K562 (cell line): ENCODE results near the gene DDR1. TPM values are rescaled to one million over a fixed set of nuclear protein-coding genes. Genes with fewer than 3 reads are reported as not detected.
A peak's percentile ranks its signal among the peaks of the same experiment; 100 is the strongest.

Experiments
- ATAC-seq: fragments of 200-7000 bp; cut with Tn5 transposase; 3 replicates; pipeline ENCODE4 v1.9.1; 2020; ENCODE audit warnings: moderate library complexity
- BruUV-seq: library from RNA; stranded (reverse); fragments of 400-500 nt; replicated peaks from 2 replicates; lab custom pipeline; 2021; lab: Mats Ljungman, UMichigan
- CTCF ChIA-PET: fragments of 300-600 bp; formaldehyde crosslinking; extraction: SDS; loops from one replicate; lab custom pipeline; 2021; ENCODE audit warnings: low intra/inter-chr PET ratio; lab: Yijun Ruan, JAX
- POLR2A ChIA-PET: fragments of 300-600, 350-650 bp; sonication (Branson Sonifier 250); formaldehyde crosslinking; extraction: SDS; loops from one replicate; lab custom pipeline; 2021; ENCODE audit warnings: antibody characterized with exemption, inconsistent platforms; lab: Yijun Ruan, JAX
- DNase-seq, 4 experiments: peaks; one replicate each; pipeline versions ENCODE4 v3.0.0 to v3.0.0-alpha.2; 2011 to 2018; ENCODE audit warnings: low spot score in 3 of 4, mixed read lengths in 3 of 4; ENCODE audit errors: extremely low read depth in 1 of 4
- FAIRE-seq: peaks from 2 replicates; lab custom pipeline; 2011; peaks lifted over from hg19 to GRCh38; lab: Jason Lieb, UNC
- H2AFZ ChIP-seq: 2 replicates; pipeline ENCODE4 v1.6.0; 2011; ENCODE audit warnings: low read depth, low read length, control low read depth, inconsistent platforms
- H3K27ac ChIP-seq: fragments of 200-600 bp; 3 replicates; pipeline ENCODE4 v1.8.0; 2011; ENCODE audit warnings: low read depth, mild to moderate bottlenecking, control low read depth, inconsistent platforms, low read length, moderate library complexity, mixed read lengths; ENCODE audit errors: extremely low read depth
- H3K27me3 ChIP-seq, 2 experiments: fragments of 300-600 bp in 1 of 2; 2 replicates in 1 of 2; 3 replicates in 1 of 2; pipeline versions ENCODE4 v1.6.0 to v1.8.0; 2011; ENCODE audit warnings: inconsistent platforms in 2 of 2, low read length in 2 of 2, mild to moderate bottlenecking in 1 of 2, mixed read lengths in 1 of 2, moderate library complexity in 1 of 2; ENCODE audit not compliant: control insufficient read depth in 2 of 2, insufficient read depth in 2 of 2
- H3K36me3 ChIP-seq: fragments of 300-600 bp; 3 replicates; pipeline ENCODE4 v1.8.0; 2011; ENCODE audit warnings: mild to moderate bottlenecking, low read length, inconsistent platforms; ENCODE audit not compliant: control insufficient read depth, insufficient read depth
- H3K4me1 ChIP-seq, 2 experiments: fragments of 200-600 bp in 1 of 2; replicated peaks in 1 of 2; 2 replicates in 1 of 2; 3 replicates in 1 of 2; pipeline versions ENCODE4 v1.5.1 to v1.8.0; 2011; ENCODE audit warnings: inconsistent platforms in 2 of 2, low read length in 2 of 2, mild to moderate bottlenecking in 1 of 2, mixed read lengths in 1 of 2, moderate library complexity in 1 of 2; ENCODE audit not compliant: control insufficient read depth in 2 of 2, insufficient read depth in 2 of 2
- H3K4me2 ChIP-seq: 2 replicates; pipeline ENCODE4 v1.6.1; 2011; ENCODE audit warnings: low read length, control low read depth, inconsistent platforms, mixed read lengths; ENCODE audit not compliant: insufficient read depth
- H3K4me3 ChIP-seq: fragments of 200-600 bp; sonication (generic), shearing (Covaris generic); 2 replicates; pipeline ENCODE4 v1.5.1; 2016; ENCODE audit warnings: control low read depth, inconsistent platforms
- H3K79me2 ChIP-seq: fragments of 200-600 bp; 3 replicates; pipeline ENCODE4 v1.8.0; 2011; ENCODE audit warnings: low read length, inconsistent platforms; ENCODE audit not compliant: control insufficient read depth, insufficient read depth
- H3K9ac ChIP-seq, 2 experiments: 2 replicates each; pipeline versions ENCODE4 v1.6.0 to v1.6.1; 2011; ENCODE audit warnings: low read depth in 2 of 2, low read length in 2 of 2, control low read depth in 1 of 2, inconsistent platforms in 1 of 2, mild to moderate bottlenecking in 1 of 2, mixed read lengths in 1 of 2; ENCODE audit not compliant: insufficient read depth in 1 of 2
- H3K9me1 ChIP-seq: one replicate; pipeline ENCODE4 v1.6.0; 2011; ENCODE audit warnings: inconsistent platforms, mild to moderate bottlenecking, low read length, moderate library complexity; ENCODE audit not compliant: control insufficient read depth, insufficient read depth
- H3K9me3 ChIP-seq: replicated peaks from 2 replicates; pipeline ENCODE4 v1.5.1; 2011; ENCODE audit warnings: low read depth, low read length, inconsistent platforms; ENCODE audit not compliant: control insufficient read depth, insufficient read depth
- H4K20me1 ChIP-seq: replicated peaks from 2 replicates; pipeline ENCODE4 v1.6.1; 2011; ENCODE audit warnings: low read length, inconsistent platforms, mixed read lengths; ENCODE audit not compliant: control insufficient read depth, insufficient read depth
- BHLHE40 ChIP-seq: IDR thresholded peaks from 2 replicates; pipeline ENCODE4 v1.6.1; 2011; ENCODE audit warnings: low read length, improper control_type of control experiment
- ELF2 ChIP-seq: fragments of 250-450 bp; sonication (Bioruptor Pico); IDR thresholded peaks from 2 replicates; pipeline ENCODE4 v1.5.0; 2021; ENCODE audit warnings: mild to moderate bottlenecking
- EP400 ChIP-seq: fragments of 450-650 bp; IDR thresholded peaks from 2 replicates; pipeline ENCODE4 v1.6.1; 2017; ENCODE audit warnings: antibody characterized with exemption, mild to moderate bottlenecking, moderate library complexity
- HDAC1 ChIP-seq, 2 experiments: fragments of 450-650 bp; IDR thresholded peaks; 2 replicates each; pipeline ENCODE4 v1.6.1; 2016 to 2017; ENCODE audit warnings: inconsistent platforms in 1 of 2, mild to moderate bottlenecking in 1 of 2, moderate library complexity in 1 of 2
- ID3 ChIP-seq, 2 experiments: fragments of 250-450 bp in 1 of 2; fragments of 450-650 bp in 1 of 2; sonication (Bioruptor Pico) in 1 of 2; IDR thresholded peaks; 2 replicates each; pipeline versions ENCODE4 v1.6.1 to v1.8.0; 2016 to 2021; ENCODE audit warnings: mild to moderate bottlenecking in 2 of 2, moderate library complexity in 2 of 2, missing compliant biosample characterization in 1 of 2, missing genetic modification characterization in 1 of 2
- L3MBTL2 ChIP-seq: fragments of 450-650 bp; IDR thresholded peaks from 2 replicates; pipeline ENCODE4 v1.6.1; 2016; ENCODE audit warnings: mild to moderate bottlenecking, moderate library complexity
- MXI1 ChIP-seq: IDR thresholded peaks from 2 replicates; pipeline ENCODE4 v1.6.1; 2011; ENCODE audit warnings: low read depth, mild to moderate bottlenecking, improper control_type of control experiment, low read length
- NFYB ChIP-seq: IDR thresholded peaks from 2 replicates; pipeline ENCODE4 v1.6.1; 2011; ENCODE audit warnings: mild to moderate bottlenecking, moderate library complexity; ENCODE audit not compliant: insufficient read length; ENCODE audit errors: extremely low read depth
- SIN3A ChIP-seq, 2 experiments: fragments of 150-350 bp in 1 of 2; IDR thresholded peaks; 2 replicates each; pipeline ENCODE4 v1.6.1; 2011 to 2016; ENCODE audit warnings: borderline replicate concordance in 2 of 2, low read depth in 2 of 2, low read length in 2 of 2, mild to moderate bottlenecking in 2 of 2, moderate library complexity in 2 of 2; ENCODE audit not compliant: control insufficient read depth in 1 of 2
- TBP ChIP-seq: optimal IDR thresholded peaks from 2 replicates; pipeline ENCODE3; 2011; ENCODE audit warnings: low read depth, low read length, improper control_type of control experiment
- TOE1 ChIP-seq, 2 experiments: fragments of 450-650 bp in 1 of 2; sonication (generic) in 1 of 2; formaldehyde crosslinking in 1 of 2; IDR thresholded peaks; 2 replicates each; pipeline versions ENCODE4 v1.7.1 to v1.8.0; 2016 to 2022; ENCODE audit warnings: borderline replicate concordance in 2 of 2, mild to moderate bottlenecking in 2 of 2, antibody characterized with exemption in 1 of 2, inconsistent platforms in 1 of 2, low read depth in 1 of 2, missing genetic modification reagents in 1 of 2, moderate library complexity in 1 of 2
- YY1 ChIP-seq, 3 experiments: IDR thresholded peaks; 2 replicates each; pipeline ENCODE4 v1.6.1; 2011; ENCODE audit warnings: low read length in 2 of 3, mild to moderate bottlenecking in 2 of 3, moderate library complexity in 2 of 3, borderline replicate concordance in 1 of 3, control low read depth in 1 of 3, low read depth in 1 of 3; ENCODE audit not compliant: insufficient read depth in 3 of 3, insufficient replicate concordance in 2 of 3, control insufficient read depth in 1 of 3, insufficient read length in 1 of 3; ENCODE audit errors: extremely low read depth in 1 of 3
- ZNF764 ChIP-seq: fragments of 250-450 bp; sonication (Bioruptor Pico); IDR thresholded peaks from 2 replicates; pipeline ENCODE4 v1.4.0; 2020; ENCODE audit warnings: low read depth, mild to moderate bottlenecking, moderate library complexity
- WGBS: fragments of 100-300 bp; shearing (Covaris generic); methylation state at CpG from one replicate; pipeline ENCODE4 v1.1.6; 2016; ENCODE audit warnings: low coverage, mixed read lengths; ENCODE audit not compliant: insufficient coverage; ENCODE audit errors: missing lambda C conversion rate; 5-methylcytosine and 5-hydroxymethylcytosine counted together
- in situ Hi-C: fragments of 300-500 bp; cut with MboI; formaldehyde crosslinking; loops from 4 replicates; pipeline ENCODE4 v1.15.0; 2018; ENCODE audit warnings: inconsistent platforms, mixed read lengths
- intact Hi-C: fragments of 100-400 bp; cut with micrococcal nuclease; formaldehyde crosslinking; loops from 2 replicates; pipeline ENCODE4 v1.14.2; 2022
- polyA plus RNA-seq, 8 experiments: library from polyadenylated mRNA; depleted of rRNA in 4 of 8; stranded (reverse) in 5 of 8; unstranded in 3 of 8; fragments of >200 nt; fragmentation: Nextera tagmentation in 2 of 8; fragmentation: Illumina TruSeq in 1 of 8; extraction: Ambion mirVana in 2 of 8; extraction: Trizol in 1 of 8; gene quantifications; 2 replicates each; pipeline versions ENCODE4 v1.2.1 to v1.2.3, GENCODE V29; 2011 to 2014; ENCODE audit warnings: inconsistent platforms in 1 of 8, missing spikeins in 1 of 8
- total RNA-seq, 7 experiments: library from RNA; depleted of rRNA in 6 of 7; stranded (reverse); fragments of >200 nt in 6 of 7; fragmentation: Illumina TruSeq in 2 of 7; extraction: Trizol in 2 of 7; gene quantifications; 2 replicates each; pipeline versions ENCODE4 v1.2.1 to v1.2.3, GENCODE V29; 2011 to 2021; ENCODE audit warnings: low replicate concordance in 1 of 7
- TF ChIP-seq, protein P1 (sequence below), 2 experiments: IDR thresholded peaks in 1 of 2; conservative IDR thresholded peaks in 1 of 2; 2 replicates each; pipeline ENCODE4 v1.6.1; 2016; ENCODE audit warnings: low read depth in 2 of 2, mild to moderate bottlenecking in 1 of 2, missing compliant biosample characterization in 1 of 2, missing genetic modification characterization in 1 of 2, moderate library complexity in 1 of 2
- TF ChIP-seq, protein P2 (sequence below): fragments of 450-650 bp; formaldehyde crosslinking; IDR thresholded peaks from 2 replicates; pipeline ENCODE4 v1.4.0; 2022; ENCODE audit warnings: missing genetic modification characterization

DDR1 gene
- total and polyA plus RNA-seq, 9 of the 15 experiments (the other 6 are each of a cell fraction or from before 2014, with no cell fraction given) = 1.4 to 44.6 (median 12.2) TPM

- intact Hi-C loops (no loop called here), in situ Hi-C loops (no loop called here)
- Histone ChIP-seq H3K9ac (no peak overlapping the region; a peak in 1 of 4 replicates), H3K4me3 (no peak overlapping the region), H3K4me2 (peak overlapping the region; percentile 16; the same call in 1 of the 2 replicates), H3K36me3 (no peaks in the 10 kb centered on the region), H3K4me1 (peaks cover 24 to 27% of the 10 kb centered on the region in 2 experiments; a peak in 3 of 5 replicates), H3K79me2 (no peaks in the 10 kb centered on the region), H2AFZ (peak overlapping the region; percentile 64), H3K9me1 (peaks cover 4% of the 10 kb centered on the region), H3K27me3 (no peaks in the 10 kb centered on the region), H4K20me1 (no peaks in the 10 kb centered on the region), H3K27ac (peak overlapping the region; percentile 21; the same call in 1 of the 3 replicates), H3K9me3 (peaks cover 7% of the 10 kb centered on the region; the same call in 1 of the 2 replicates)
- ATAC-seq (peak; percentile 79), DNase-seq (peak in 2 of 4 experiments; percentile 66 to 73), FAIRE-seq (peak; percentile 80)
- BruUV-seq = no TSS peak
- CTCF ChIA-PET = no interaction called here
- POLR2A ChIA-PET = interaction anchor here (0.6 to 2.0 kb wide), 7 partner anchors 9 to 1203 kb away, joined by 3 to 8 read pairs (median 5); no protein-coding TSS in a partner anchor
- WGBS = 26% methylated on average over 7 of the region's 8 CpGs
- TF ChIP-seq ID3 (CRISPR knock-in tag; IDR thresholded peaks at IDR 0.05) = no peak
- TF ChIP-seq ID3 (tag; IDR thresholded peaks at IDR 0.05) = no peak
- TF ChIP-seq ELF2 (CRISPR knock-in tag) = no peak
- peak; percentile 5 for TF ChIP-seq NFYB
- TF ChIP-seq, protein P1, sequence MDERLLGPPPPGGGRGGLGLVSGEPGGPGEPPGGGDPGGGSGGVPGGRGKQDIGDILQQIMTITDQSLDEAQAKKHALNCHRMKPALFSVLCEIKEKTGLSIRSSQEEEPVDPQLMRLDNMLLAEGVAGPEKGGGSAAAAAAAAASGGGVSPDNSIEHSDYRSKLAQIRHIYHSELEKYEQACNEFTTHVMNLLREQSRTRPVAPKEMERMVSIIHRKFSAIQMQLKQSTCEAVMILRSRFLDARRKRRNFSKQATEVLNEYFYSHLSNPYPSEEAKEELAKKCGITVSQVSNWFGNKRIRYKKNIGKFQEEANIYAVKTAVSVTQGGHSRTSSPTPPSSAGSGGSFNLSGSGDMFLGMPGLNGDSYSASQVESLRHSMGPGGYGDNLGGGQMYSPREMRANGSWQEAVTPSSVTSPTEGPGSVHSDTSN (CRISPR knock-in tag; IDR thresholded peaks at IDR 0.05; ENCODE audit: low read depth) = 0 out of 2 replicates have a peak, but pooled peaks have one; percentile 29
- TF ChIP-seq, protein P1 (tag; conservative IDR thresholded peaks at IDR 0.05; ENCODE audit: low read depth) = peak; percentile 75
- TF ChIP-seq TBP = no peak
- peak; percentile 48; the same call in 1 of the 2 replicates for TF ChIP-seq BHLHE40
- TF ChIP-seq EP400 = peak; percentile 85
- peak; percentile 96 for TF ChIP-seq MXI1
- TF ChIP-seq L3MBTL2 = peak; percentile 55; the same call in 1 of the 2 replicates
- TF ChIP-seq HDAC1 (IDR thresholded peaks at IDR 0.05) = peak in 1 of 2 experiments; percentile 47; a peak in 1 of 4 replicates
- peak; percentile 81 to 93 (median 82) for TF ChIP-seq YY1 (IDR thresholded peaks at IDR 0.05; ENCODE audit: borderline replicate concordance in 1 of 3, control insufficient read depth in 1 of 3, extremely low read depth in 1 of 3, insufficient read depth in 3 of 3, insufficient read length in 1 of 3, insufficient replicate concordance in 2 of 3, low read depth in 1 of 3, low read length in 2 of 3)
- no peak for TF ChIP-seq ZNF764 (CRISPR knock-in tag)
- peak; percentile 62 to 87; a peak in 3 of 4 replicates for TF ChIP-seq SIN3A (IDR thresholded peaks at IDR 0.05; ENCODE audit: borderline replicate concordance in 2 of 2, control insufficient read depth in 1 of 2, low read depth in 2 of 2, low read length in 2 of 2)
- TF ChIP-seq, protein P2, sequence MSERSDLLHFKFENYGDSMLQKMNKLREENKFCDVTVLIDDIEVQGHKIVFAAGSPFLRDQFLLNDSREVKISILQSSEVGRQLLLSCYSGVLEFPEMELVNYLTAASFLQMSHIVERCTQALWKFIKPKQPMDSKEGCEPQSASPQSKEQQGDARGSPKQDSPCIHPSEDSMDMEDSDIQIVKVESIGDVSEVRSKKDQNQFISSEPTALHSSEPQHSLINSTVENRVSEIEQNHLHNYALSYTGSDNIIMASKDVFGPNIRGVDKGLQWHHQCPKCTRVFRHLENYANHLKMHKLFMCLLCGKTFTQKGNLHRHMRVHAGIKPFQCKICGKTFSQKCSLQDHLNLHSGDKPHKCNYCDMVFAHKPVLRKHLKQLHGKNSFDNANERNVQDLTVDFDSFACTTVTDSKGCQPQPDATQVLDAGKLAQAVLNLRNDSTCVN (CRISPR knock-in tag) = no peak
- TF ChIP-seq TOE1 (IDR thresholded peaks at IDR 0.05; ENCODE audit: borderline replicate concordance) = no peak
- TF ChIP-seq TOE1 (CRISPR knock-in tag; IDR thresholded peaks at IDR 0.05; ENCODE audit: borderline replicate concordance, low read depth) = no peak
Measured at GRCh38 chr6:30845183-30845582, 39.1 kb upstream of the DDR1 start.
